Trophoblast cell (in vitro differentiated cells and primary cell): ENCODE measurements around the gene TNNC1.

Source experiments
- DNase-seq, 2 donors: peaks; one replicate each; pipeline ENCODE4 v3.0.0-alpha.2; 2016
- H2AFZ ChIP-seq: 2 replicates; pipeline ENCODE4 v1.6.1; 2013; ENCODE audit warnings: low read length, moderate library complexity, mild to moderate bottlenecking; ENCODE audit not compliant: insufficient read depth, poor library complexity
- H2AK5ac ChIP-seq: 2 replicates; pipeline ENCODE4 v1.6.1; 2013; ENCODE audit warnings: mild to moderate bottlenecking, low read length
- H2BK120ac ChIP-seq: 2 replicates; pipeline ENCODE4 v1.6.1; 2013; ENCODE audit warnings: low read length, mild to moderate bottlenecking, moderate library complexity; ENCODE audit not compliant: insufficient read depth, poor library complexity
- H2BK12ac ChIP-seq: 2 replicates; pipeline ENCODE4 v1.6.1; 2013; ENCODE audit warnings: mild to moderate bottlenecking, low read length, moderate library complexity
- H2BK5ac ChIP-seq: 2 replicates; pipeline ENCODE4 v1.6.1; 2013; ENCODE audit warnings: low read length, low read depth, moderate library complexity, mild to moderate bottlenecking; ENCODE audit not compliant: poor library complexity
- H3K14ac ChIP-seq: 2 replicates; pipeline ENCODE4 v1.6.1; 2013; ENCODE audit warnings: mild to moderate bottlenecking, low read length
- H3K18ac ChIP-seq: 2 replicates; pipeline ENCODE4 v1.6.1; 2013; ENCODE audit warnings: mild to moderate bottlenecking, low read length
- H3K23ac ChIP-seq: 2 replicates; pipeline ENCODE4 v1.6.1; 2013; ENCODE audit warnings: low read length
- H3K27ac ChIP-seq: 2 replicates; pipeline ENCODE4 v1.5.1; 2013; ENCODE audit warnings: low read depth, mild to moderate bottlenecking, inconsistent platforms, low read length, moderate library complexity
- H3K27me3 ChIP-seq: 2 replicates; pipeline ENCODE4 v1.6.1; 2013; ENCODE audit warnings: inconsistent platforms, mild to moderate bottlenecking, low read length, moderate library complexity; ENCODE audit not compliant: insufficient read depth
- H3K36me3 ChIP-seq, 2 experiments: 1 replicate in 1 of 2; 2 replicates in 1 of 2; pipeline ENCODE4 v1.6.1; 2013; ENCODE audit warnings: low read length in 2 of 2, mild to moderate bottlenecking in 2 of 2, moderate library complexity in 1 of 2; ENCODE audit not compliant: insufficient read depth in 2 of 2, control insufficient read depth in 1 of 2
- H3K4ac ChIP-seq: 2 replicates; pipeline ENCODE4 v1.6.1; 2013; ENCODE audit warnings: low read depth, mild to moderate bottlenecking, low read length, moderate library complexity
- H3K4me1 ChIP-seq, 2 experiments: 1 replicate in 1 of 2; 2 replicates in 1 of 2; pipeline ENCODE4 v1.6.1; 2013; ENCODE audit warnings: low read length in 2 of 2, mild to moderate bottlenecking in 2 of 2, moderate library complexity in 1 of 2; ENCODE audit not compliant: insufficient read depth in 2 of 2, control insufficient read depth in 1 of 2
- H3K4me2 ChIP-seq: 2 replicates; pipeline ENCODE4 v1.6.1; 2013; ENCODE audit warnings: inconsistent platforms, mild to moderate bottlenecking, low read length, moderate library complexity
- H3K4me3 ChIP-seq: 2 replicates; pipeline ENCODE4 v1.5.1; 2013; ENCODE audit warnings: mild to moderate bottlenecking, low read depth, low read length, inconsistent platforms
- H3K79me1 ChIP-seq: one replicate; pipeline ENCODE4 v1.6.1; 2013; ENCODE audit warnings: low read length
- H3K79me2 ChIP-seq: 2 replicates; pipeline ENCODE4 v1.6.1; 2013; ENCODE audit warnings: low read length, mild to moderate bottlenecking; ENCODE audit not compliant: control insufficient read depth, insufficient read depth, poor library complexity
- H3K9ac ChIP-seq: 2 replicates; pipeline ENCODE4 v1.6.1; 2013; ENCODE audit warnings: mild to moderate bottlenecking, low read length
- H3K9me3 ChIP-seq: 2 replicates; pipeline ENCODE4 v1.6.1; 2013; ENCODE audit warnings: low read depth, mild to moderate bottlenecking, control low read depth, inconsistent platforms, low read length; ENCODE audit not compliant: insufficient read depth
- H4K12ac ChIP-seq: 2 replicates; pipeline ENCODE4 v1.6.1; 2013; ENCODE audit warnings: low read depth, mild to moderate bottlenecking, low read length, moderate library complexity
- H4K8ac ChIP-seq: 2 replicates; pipeline ENCODE4 v1.6.1; 2013; ENCODE audit warnings: low read depth, mild to moderate bottlenecking, low read length, moderate library complexity
- H4K91ac ChIP-seq: one replicate; pipeline ENCODE4 v1.6.1; 2013; ENCODE audit warnings: low read depth, mild to moderate bottlenecking, low read length, moderate library complexity
- WGBS: extraction: QIAGEN DNeasy Blood & Tissue Kit; methylation state at CpG from one replicate; pipeline ENCODE4 v1.1.7; 2013; ENCODE audit warnings: missing lambda C conversion rate; ENCODE audit not compliant: insufficient read length, insufficient coverage; ENCODE audit errors: extremely low coverage; 5-methylcytosine and 5-hydroxymethylcytosine counted together

TNNC1 gene

GRCh38 chr3:52443791-52444687, 9.8 kb downstream of the TNNC1 start:
- H3K14ac ChIP-seq: no peak overlapping the region
- H2BK5ac ChIP-seq: no peak overlapping the region
- H2BK120ac ChIP-seq: no peak overlapping the region
- H3K9me3 ChIP-seq: peaks cover 3% of the 10 kb centered on the region
- no peaks in the 10 kb centered on the region for H3K79me2 ChIP-seq
- no peaks in the 10 kb centered on the region for H3K36me3 ChIP-seq
- no peak overlapping the region for H3K9ac ChIP-seq
- H3K79me1 ChIP-seq: no peaks in the 10 kb centered on the region
- WGBS: no CpG with 5 or more reads among the region's 25 CpGs
- H3K27ac ChIP-seq: no peak overlapping the region
- H3K27me3 ChIP-seq: no peaks in the 10 kb centered on the region
- no peak overlapping the region for H3K4me2 ChIP-seq
- DNase-seq: no peak
- H2AK5ac ChIP-seq: no peak overlapping the region
- no peak overlapping the region for H4K91ac ChIP-seq
- H3K18ac ChIP-seq: no peak overlapping the region
- no peaks in the 10 kb centered on the region for H3K4me1 ChIP-seq
- peak overlapping the region; percentile 47 for H3K4me3 ChIP-seq
- H4K12ac ChIP-seq: no peak overlapping the region
- H2BK12ac ChIP-seq: no peak overlapping the region
- no peak overlapping the region for H3K4ac ChIP-seq
- H4K8ac ChIP-seq: no peak overlapping the region
- H3K23ac ChIP-seq: no peak overlapping the region
- no peak overlapping the region for H2AFZ ChIP-seq

DNA sequence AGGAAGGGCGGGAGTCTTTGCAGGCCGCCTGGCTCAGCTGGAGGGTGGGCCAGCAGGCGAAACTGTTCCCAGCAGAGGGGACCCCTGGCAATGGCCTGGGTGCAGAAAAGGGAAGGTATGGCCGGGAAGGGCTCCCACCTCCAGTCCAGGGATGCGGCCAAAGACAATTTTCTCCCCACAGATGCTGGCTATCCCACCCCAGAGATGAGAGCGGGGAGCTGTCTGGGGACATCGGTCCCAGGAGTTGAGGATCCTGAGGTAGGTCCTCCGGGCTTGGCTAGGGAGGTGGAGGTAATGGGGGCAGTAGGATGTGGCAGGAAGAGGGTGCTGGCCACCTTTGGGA, 10.6 kb downstream of the TNNC1 start:
- H3K23ac ChIP-seq: no peak overlapping the region
- no peak overlapping the region for H2AFZ ChIP-seq
- no peaks in the 10 kb centered on the region for H3K36me3 ChIP-seq
- H4K8ac ChIP-seq: no peak overlapping the region
- no peak overlapping the region for H3K14ac ChIP-seq
- H4K12ac ChIP-seq: no peak overlapping the region
- no peak overlapping the region for H2AK5ac ChIP-seq
- no peak overlapping the region for H4K91ac ChIP-seq
- H3K79me2 ChIP-seq: no peaks in the 10 kb centered on the region
- no peak overlapping the region for H3K27ac ChIP-seq
- H2BK120ac ChIP-seq: no peak overlapping the region
- H3K27me3 ChIP-seq: no peaks in the 10 kb centered on the region
- no peak overlapping the region for H3K18ac ChIP-seq
- no peak overlapping the region for H3K4ac ChIP-seq
- no peaks in the 10 kb centered on the region for H3K4me1 ChIP-seq
- DNase-seq: no peak
- no peak overlapping the region for H2BK5ac ChIP-seq
- H2BK12ac ChIP-seq: no peak overlapping the region
- no CpG with 5 or more reads among the region's 8 CpGs for WGBS
- H3K9me3 ChIP-seq: peaks cover 3% of the 10 kb centered on the region
- no peaks in the 10 kb centered on the region for H3K79me1 ChIP-seq
- no peak overlapping the region for H3K9ac ChIP-seq
- no peak overlapping the region for H3K4me2 ChIP-seq
- H3K4me3 ChIP-seq: no peak overlapping the region

DNA sequence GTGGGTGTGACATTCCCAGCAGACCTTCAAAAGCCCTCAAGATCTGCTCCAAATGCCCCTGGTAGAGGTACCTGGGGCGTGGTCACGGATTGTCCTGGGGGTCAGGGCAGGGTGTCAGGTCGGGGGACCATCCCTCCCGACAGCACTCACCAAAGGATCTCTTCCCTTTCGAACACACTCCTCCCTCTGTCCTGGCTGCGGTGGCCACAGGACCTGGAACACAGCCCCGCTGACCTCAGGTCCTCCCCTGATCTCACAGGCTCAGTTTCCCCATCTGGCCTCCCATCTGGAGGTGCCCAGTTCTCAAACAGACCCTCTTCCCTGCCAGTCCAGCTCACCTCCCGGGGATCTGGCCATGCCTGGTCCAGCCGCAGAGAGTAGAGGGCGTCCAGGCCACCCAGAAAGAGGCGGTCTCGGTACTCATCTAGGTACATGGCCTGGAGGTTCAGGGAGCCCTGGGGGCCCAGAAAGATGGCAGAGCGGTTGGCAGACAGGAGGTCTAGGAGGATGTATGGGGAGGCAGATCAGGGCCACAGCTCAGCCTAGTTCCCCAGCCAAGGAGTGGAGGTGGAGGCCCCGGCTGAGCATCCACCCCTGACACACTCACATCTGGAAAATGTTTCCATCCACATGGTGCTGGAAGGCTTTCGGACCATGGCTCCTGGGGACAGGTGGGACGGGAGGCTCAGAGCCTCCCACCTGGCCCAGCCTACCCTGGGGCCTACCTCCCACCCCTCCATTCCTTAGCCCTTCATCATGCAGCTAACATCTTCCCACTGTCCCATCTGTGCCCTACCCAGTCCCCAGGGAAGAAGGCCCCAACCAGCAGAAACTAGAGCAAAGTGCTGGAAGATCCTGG, 11.2 kb downstream of the TNNC1 start:
- no peak overlapping the region for H2BK120ac ChIP-seq
- H2AFZ ChIP-seq: no peak overlapping the region
- H3K4me3 ChIP-seq: no peak overlapping the region
- H3K79me1 ChIP-seq: no peaks in the 10 kb centered on the region
- H2BK5ac ChIP-seq: no peak overlapping the region
- H3K4me1 ChIP-seq: no peaks in the 10 kb centered on the region
- H3K27ac ChIP-seq: no peak overlapping the region
- no peak overlapping the region for H4K91ac ChIP-seq
- no peak overlapping the region for H2AK5ac ChIP-seq
- H3K23ac ChIP-seq: no peak overlapping the region
- no peak overlapping the region for H2BK12ac ChIP-seq
- H4K12ac ChIP-seq: no peak overlapping the region
- no peak overlapping the region for H4K8ac ChIP-seq
- DNase-seq: no peak
- H3K9me3 ChIP-seq: peaks cover 3% of the 10 kb centered on the region
- H3K36me3 ChIP-seq: no peaks in the 10 kb centered on the region
- H3K18ac ChIP-seq: no peak overlapping the region
- no peak overlapping the region for H3K4me2 ChIP-seq
- no peak overlapping the region for H3K4ac ChIP-seq
- no peaks in the 10 kb centered on the region for H3K79me2 ChIP-seq
- no peak overlapping the region for H3K14ac ChIP-seq
- WGBS: no CpG with 5 or more reads among the region's 16 CpGs
- no peak overlapping the region for H3K9ac ChIP-seq
- no peaks in the 10 kb centered on the region for H3K27me3 ChIP-seq

DNA sequence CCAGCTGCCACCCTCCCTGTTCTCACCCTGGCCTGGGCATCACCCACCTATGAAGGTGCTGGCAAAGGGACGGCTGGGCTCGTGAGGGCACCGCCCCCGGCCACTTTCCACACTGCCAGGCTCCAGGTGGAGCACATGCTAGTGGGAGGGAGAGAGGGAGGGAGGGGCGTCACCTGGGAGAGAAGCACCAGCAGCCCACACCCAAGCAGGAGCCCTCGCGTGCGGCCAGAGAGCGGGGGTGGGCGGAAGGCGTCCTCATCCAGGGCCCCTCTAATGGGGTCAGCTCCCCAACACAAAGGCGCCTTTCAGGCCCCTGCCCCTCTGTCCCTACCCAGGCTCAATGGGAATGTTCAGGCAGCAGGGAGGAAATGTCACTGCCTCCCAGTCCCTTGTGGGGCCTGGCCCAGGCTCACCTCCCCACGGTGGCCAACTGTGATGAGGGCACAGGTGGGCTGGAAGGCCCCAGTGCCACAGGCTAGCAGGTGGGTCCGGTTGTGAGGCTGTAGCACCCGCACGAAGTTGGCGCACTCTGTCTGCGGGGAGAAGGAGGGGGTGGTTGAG, 12.0 kb downstream of the TNNC1 start:
- peaks cover 3% of the 10 kb centered on the region for H3K9me3 ChIP-seq
- no peaks in the 10 kb centered on the region for H3K27me3 ChIP-seq
- H2BK5ac ChIP-seq: no peak overlapping the region
- no peak overlapping the region for H4K12ac ChIP-seq
- WGBS: no CpG with 5 or more reads among the region's 18 CpGs
- H2BK120ac ChIP-seq: no peak overlapping the region
- H3K4me2 ChIP-seq: no peak overlapping the region
- H3K4ac ChIP-seq: no peak overlapping the region
- no peak overlapping the region for H2AK5ac ChIP-seq
- no peak overlapping the region for H3K27ac ChIP-seq
- H3K4me3 ChIP-seq: no peak overlapping the region
- no peaks in the 10 kb centered on the region for H3K79me1 ChIP-seq
- H3K79me2 ChIP-seq: no peaks in the 10 kb centered on the region
- H3K9ac ChIP-seq: no peak overlapping the region
- no peak overlapping the region for H2BK12ac ChIP-seq
- H3K36me3 ChIP-seq: no peaks in the 10 kb centered on the region
- H4K91ac ChIP-seq: no peak overlapping the region
- no peak overlapping the region for H3K14ac ChIP-seq
- no peaks in the 10 kb centered on the region for H3K4me1 ChIP-seq
- DNase-seq: no peak
- H4K8ac ChIP-seq: no peak overlapping the region
- H2AFZ ChIP-seq: peak overlapping the region; percentile 7
- no peak overlapping the region for H3K23ac ChIP-seq
- no peak overlapping the region for H3K18ac ChIP-seq
